Kidney glomerular epithelial cell (primary cell): ENCODE data around the gene OXCT2.

Experiments used
- DNase-seq: peaks from one replicate; lab custom pipeline; 2025; lab: John Stamatoyannopoulos, UW

Gene OXCT2

DNA sequence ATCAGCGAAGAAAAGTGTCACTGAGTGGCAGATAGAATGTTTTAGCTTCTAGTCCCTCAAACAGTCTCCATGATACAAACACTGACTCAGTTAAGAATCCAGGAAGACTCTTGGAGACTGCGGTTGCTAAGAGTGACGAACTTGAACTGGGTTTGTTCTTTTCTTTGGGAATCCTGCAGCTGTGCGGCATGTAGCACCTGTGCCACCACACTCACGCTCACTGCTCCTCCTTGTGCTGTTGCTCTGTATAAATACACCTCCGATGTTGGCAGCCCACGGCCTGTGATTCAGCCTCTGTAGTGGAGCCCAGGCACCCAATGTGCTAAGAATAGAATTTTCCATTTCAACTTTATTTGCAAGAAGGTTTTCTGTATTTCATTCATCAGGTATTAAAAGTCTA is 38.0 kb downstream of the OXCT2 start:
- no peak for DNase-seq

DNA sequence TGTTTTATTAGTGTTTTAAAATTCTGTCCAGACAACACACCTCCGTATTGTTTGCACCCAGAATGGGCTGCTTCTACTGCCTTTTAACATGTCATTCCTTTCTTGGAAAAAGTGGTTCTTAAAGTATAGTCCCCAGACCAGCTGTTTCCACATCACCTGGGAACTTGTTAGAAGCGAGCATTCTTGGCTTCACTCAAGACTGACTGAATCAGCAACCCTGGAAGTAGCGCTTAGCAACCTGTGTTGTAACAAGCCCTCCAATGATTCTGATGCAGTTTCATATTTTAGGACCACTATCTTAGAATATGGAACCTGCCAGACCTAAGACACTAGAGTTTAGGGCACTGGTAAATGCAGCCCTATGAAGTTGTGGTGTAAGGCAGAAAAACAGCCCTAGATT is 38.4 kb downstream of the OXCT2 start:
- no peak for DNase-seq

DNA sequence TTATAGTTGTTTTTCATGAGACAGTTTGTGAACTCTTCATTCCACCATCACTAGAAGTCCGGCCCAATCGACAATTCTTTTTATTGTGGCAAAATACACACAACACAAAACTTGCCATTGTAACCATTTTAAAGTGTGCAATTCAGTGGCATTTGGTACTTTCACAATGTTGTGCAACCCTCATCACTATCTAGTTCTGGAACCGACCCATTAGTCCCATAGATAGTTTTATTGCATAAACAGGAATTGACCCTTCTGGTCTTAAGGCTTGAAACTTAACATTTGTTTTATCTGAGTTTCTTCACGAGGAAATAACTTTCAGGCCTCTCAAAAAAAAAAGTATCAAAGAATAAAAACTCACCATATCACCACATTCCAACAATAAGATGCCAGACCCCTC is 41.3 kb downstream of the OXCT2 start:
- DNase-seq: no peak

DNA sequence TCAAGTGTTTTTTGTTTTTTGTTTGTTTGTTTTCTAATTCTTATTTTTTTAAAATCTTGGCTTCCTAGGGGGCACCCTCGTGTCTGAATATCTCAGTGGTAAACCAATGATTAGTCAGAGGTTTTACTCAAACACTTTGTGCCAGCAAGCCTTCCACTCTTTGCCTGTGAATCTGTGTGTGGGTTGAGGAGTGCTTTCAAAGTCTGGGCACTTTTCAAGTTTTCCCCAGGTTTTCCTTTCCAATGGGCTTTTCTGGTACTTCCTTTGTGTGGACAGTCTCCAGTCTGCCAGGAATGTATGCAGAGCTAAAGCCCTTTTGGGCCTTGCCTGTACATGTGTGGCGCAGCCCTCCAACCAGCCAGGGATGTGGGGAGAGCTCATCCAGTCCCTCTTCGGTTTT is 42.1 kb downstream of the OXCT2 start:
- no peak for DNase-seq

DNA sequence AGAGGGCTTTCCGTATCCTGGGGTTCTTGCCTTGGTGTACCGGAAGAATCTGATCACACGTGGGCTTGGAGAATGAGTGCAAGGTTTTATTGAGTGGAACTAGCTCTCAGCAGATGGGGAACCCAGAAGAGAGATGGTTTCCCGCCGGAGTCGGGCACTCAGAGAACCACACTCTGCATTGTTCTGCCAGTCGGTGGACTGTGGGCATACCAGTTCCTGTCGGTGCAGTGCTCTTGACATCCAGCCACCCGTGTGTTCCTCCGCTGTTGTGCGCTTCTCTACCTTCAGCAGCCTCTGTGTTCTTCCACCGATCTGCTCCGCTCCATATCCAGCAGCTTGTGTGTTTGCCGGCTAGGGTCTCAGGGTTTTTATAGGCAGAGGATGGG is 43.2 kb downstream of the OXCT2 start:
- no peak for DNase-seq

DNA sequence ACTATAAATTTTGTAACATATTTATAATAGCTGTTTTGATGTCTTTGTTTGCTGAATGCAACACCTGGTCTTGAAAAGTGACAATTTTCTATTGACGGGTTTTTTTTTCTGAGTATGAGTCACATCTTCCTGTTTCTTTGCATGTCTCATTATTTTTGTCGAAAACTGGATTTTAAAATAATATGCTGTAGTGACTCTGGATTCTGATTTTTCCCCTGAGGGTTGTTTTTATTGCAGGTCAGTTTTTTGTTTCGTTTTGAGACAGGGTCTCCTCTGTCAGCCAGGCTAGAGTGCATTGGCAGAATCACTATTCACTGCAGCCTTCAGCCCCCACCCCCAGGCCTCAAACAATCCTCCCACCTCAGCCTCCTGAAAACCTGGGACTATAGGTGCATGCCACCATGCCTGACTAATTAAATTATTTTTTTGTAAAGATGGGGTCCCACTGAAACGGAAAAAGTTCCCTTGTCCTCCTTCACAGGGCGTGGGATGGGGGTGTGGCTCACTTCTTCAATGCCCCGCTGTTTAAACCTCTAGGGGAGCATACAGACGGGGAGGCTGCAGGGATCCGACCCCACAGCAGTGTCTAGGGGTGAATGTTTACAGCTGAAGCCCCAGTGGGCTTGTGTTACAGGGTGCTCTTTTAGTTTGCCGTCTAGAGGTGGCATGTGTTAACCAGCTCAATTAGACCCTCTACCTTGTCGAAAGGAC is 43.8 kb downstream of the OXCT2 start:
- DNase-seq: no peak

DNA sequence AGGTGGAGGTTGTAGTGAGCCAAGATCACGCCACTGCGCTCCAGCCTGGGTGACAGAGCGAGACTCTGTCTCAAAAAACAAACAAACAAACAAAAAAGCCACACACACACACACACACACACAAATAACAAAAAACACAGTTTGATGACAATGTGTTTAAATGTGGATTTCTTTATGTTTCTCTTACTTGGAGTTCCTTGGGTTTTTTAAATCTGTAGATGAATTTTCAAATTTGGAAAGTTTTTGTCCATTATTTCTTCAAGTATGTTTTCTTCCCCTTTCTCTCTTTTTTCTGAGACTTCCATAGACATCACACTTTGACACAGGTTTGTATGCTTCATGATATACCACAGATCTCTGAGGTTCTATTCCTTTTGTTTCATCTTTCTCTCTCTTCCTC is 44.5 kb downstream of the OXCT2 start:
- no peak for DNase-seq

DNA sequence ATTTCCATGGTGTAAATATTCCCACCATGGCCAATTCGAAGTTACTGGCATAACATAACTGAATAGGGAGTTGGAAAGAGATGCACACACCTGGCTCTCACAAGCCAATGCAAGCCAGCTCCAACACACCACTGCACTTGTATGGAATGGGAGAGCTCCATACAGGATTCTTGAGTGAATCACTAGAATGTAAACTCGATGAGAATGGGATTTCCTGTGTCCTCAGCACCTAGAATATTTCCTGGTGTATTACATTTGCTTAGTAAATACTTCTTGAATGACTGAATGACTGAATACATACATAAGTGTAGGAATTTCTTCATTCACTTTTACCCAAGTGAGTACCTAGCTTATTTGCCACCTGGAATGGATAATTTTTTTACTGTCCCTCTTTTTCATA is 48.7 kb downstream of the OXCT2 start:
- DNase-seq: no peak

DNA sequence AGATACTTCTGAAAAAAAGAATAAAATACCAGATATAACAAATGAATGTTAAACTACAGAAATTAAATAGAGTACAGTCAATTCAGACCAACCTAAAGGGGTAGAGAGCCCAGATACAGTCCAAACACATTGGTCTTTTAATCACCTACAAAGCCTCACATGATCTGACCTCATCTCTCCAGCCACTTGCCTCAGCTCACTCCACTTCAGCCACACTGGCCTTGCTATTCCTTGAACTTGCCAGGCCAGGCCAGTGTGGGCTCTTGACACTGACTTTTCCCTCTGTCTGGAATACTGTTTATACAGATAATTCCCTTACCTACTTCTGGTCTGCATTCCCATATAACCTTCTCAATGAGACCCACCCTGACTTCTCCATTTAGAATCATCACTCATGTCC is 49.5 kb downstream of the OXCT2 start:
- no peak for DNase-seq

DNA sequence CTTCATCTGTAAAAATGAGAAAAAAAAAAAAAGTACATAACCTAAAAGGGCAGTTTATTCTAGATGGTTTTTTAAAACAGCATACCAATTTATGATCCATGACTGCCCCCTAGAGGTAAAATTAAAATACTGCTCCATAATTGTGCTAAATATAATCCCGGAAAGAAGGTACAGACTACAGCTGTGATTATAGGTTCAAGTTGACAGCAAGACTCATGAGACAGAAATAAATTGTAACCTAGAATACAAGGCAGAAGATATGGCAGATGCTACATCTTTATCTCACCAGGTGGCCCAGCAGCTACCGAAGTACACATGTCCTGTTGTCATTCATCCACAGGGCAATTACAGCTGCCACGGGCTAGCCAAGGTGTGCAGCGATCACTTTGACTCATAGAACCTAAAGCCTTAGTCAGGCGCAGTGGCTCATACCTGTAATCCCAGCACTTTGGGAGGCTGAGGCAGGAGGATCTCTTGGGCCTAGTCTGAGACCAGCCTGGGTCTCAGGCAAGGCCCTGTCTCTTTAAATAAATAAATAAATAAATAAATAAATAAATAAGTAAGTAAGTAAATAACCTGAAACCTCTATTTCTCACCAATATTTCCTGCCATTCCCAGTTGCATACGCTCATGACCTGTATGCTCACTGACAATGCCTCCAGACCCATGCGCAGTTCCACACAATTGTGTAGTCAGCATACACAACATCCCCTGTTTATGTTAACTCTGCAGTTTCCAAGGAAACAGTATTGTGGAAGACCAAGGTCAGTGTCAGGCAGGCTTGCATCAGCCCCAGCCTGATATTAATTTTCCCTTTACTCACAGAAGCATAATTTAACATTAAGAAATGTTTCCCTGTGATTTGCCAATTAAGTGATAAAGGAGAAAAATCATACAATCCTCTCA is 50.8 kb downstream of the OXCT2 start:
- DNase-seq: peak; percentile 32
